HG03432 (cell line): ENCODE measurements around the gene CAPZA2.
"Not testable (repeated sequence)": the region's sequence is repeated elsewhere in the genome, so short reads cannot be mapped to it uniquely, and the experiment has no call there.

Source experiments
- ATAC-seq: cut with Tn5 transposase; IDR thresholded peaks from one replicate; pipeline ENCODE4 v1.9.1; 2021; ENCODE audit warnings: mild to moderate bottlenecking, moderate library complexity; ENCODE audit not compliant: unreplicated experiment

The CAPZA2 gene

GRCh38 chr7:116862234-116862950, at the start of gene CAPZA2:
Gene CAPZA2, plus strand, starts transcription at chr7:116862587. Its CDS starts 25 bp downstream, at chr7:116862612.
- peak; percentile 91 for ATAC-seq

GRCh38 chr7:116812860-116813259, 49.5 kb upstream of the CAPZA2 start:
- no peak for ATAC-seq

GRCh38 chr7:116813371-116813770, 49.0 kb upstream of the CAPZA2 start:
- ATAC-seq, result not testable (repeated sequence)

- ATAC-seq, result no peak
Observed at GRCh38 chr7:116815041-116815440, 47.3 kb upstream of the CAPZA2 start.

GRCh38 chr7:116820149-116820548, 42.2 kb upstream of the CAPZA2 start:
- ATAC-seq, result no peak

- ATAC-seq, result not testable (repeated sequence)
Observed at GRCh38 chr7:116821647-116822046, 40.7 kb upstream of the CAPZA2 start.

GRCh38 chr7:116824449-116824848, 37.9 kb upstream of the CAPZA2 start:
- ATAC-seq, result no peak

- no peak for ATAC-seq
Observed at GRCh38 chr7:116828281-116828680, 34.1 kb upstream of the CAPZA2 start.

GRCh38 chr7:116829041-116829440, 33.3 kb upstream of the CAPZA2 start:
- ATAC-seq, result no peak

GRCh38 chr7:116829493-116829892, 32.9 kb upstream of the CAPZA2 start:
- no peak for ATAC-seq

GRCh38 chr7:116832692-116833091, 29.7 kb upstream of the CAPZA2 start:
- no peak for ATAC-seq

GRCh38 chr7:116834815-116835504, 27.4 kb upstream of the CAPZA2 start:
- no peak for ATAC-seq

- ATAC-seq, result no peak
Observed at GRCh38 chr7:116836048-116836447, 26.3 kb upstream of the CAPZA2 start.

GRCh38 chr7:116836911-116837310, 25.5 kb upstream of the CAPZA2 start:
- no peak for ATAC-seq

GRCh38 chr7:116837586-116837985, 24.8 kb upstream of the CAPZA2 start:
- ATAC-seq, result no peak

GRCh38 chr7:116840256-116840655, 22.1 kb upstream of the CAPZA2 start:
- ATAC-seq, result no peak

GRCh38 chr7:116842371-116842770, 20.0 kb upstream of the CAPZA2 start:
- ATAC-seq, result no peak

- ATAC-seq, result no peak
Observed at GRCh38 chr7:116843378-116843777, 19.0 kb upstream of the CAPZA2 start.

GRCh38 chr7:116851175-116851574, 11.2 kb upstream of the CAPZA2 start:
- ATAC-seq, result no peak

- no peak for ATAC-seq
Observed at GRCh38 chr7:116851671-116852070, 10.7 kb upstream of the CAPZA2 start.

- ATAC-seq, result no peak
Observed at GRCh38 chr7:116854132-116854531, 8.3 kb upstream of the CAPZA2 start.

- no peak for ATAC-seq
Observed at GRCh38 chr7:116857052-116857451, 5.3 kb upstream of the CAPZA2 start.
